Esophagus squamous epithelium (tissue), 5 donors: ENCODE results near the gene PARP6. TPM values are rescaled to one million over a fixed set of nuclear protein-coding genes. Genes with fewer than 3 reads are reported as not detected.

Source experiments
- DNase-seq: peaks from one replicate; lab custom pipeline; 2025; lab: John Stamatoyannopoulos, UW
- H3K27ac ChIP-seq, 4 donors: fragments of 200-600 bp; sonication (generic); one replicate each; pipeline ENCODE4 v1.5.1; 2016 to 2019; ENCODE audit warnings: mild to moderate bottlenecking in 1 of 4
- H3K27me3 ChIP-seq, 4 donors: fragments of 200-600 bp; sonication (generic); 1 replicate in 3 of 4; 2 replicates in 1 of 4; pipeline versions ENCODE4 v1.5.1 to v1.6.0; 2017 to 2021; ENCODE audit warnings: antibody characterized with exemption in 1 of 4
- H3K36me3 ChIP-seq, 3 donors: fragments of 200-600 bp; sonication (generic); one replicate each; pipeline ENCODE4 v1.5.1; 2016 to 2019
- H3K4me1 ChIP-seq, 3 donors: fragments of 200-600 bp; sonication (generic); one replicate each; pipeline ENCODE4 v1.5.1; 2017 to 2019
- H3K4me3 ChIP-seq, 4 donors: fragments of 200-600 bp; sonication (generic); 1 replicate in 3 of 4; 2 replicates in 1 of 4; pipeline ENCODE4 v1.5.1; 2016 to 2019; ENCODE audit warnings: mild to moderate bottlenecking in 2 of 4, moderate library complexity in 1 of 4
- H3K9me3 ChIP-seq, 3 donors: fragments of 200-600 bp; sonication (generic); one replicate each; pipeline ENCODE4 v1.5.1; 2016 to 2019
- CTCF ChIP-seq, 6 experiments: fragments of 450-650 bp in 4 of 6; fragments of 200-600 bp in 2 of 6; sonication (generic) in 2 of 6; IDR thresholded peaks; one replicate each; pipeline ENCODE4 v1.5.1; 2016 to 2019; ENCODE audit warnings: antibody characterized with exemption in 6 of 6, mild to moderate bottlenecking in 4 of 6, moderate library complexity in 4 of 6
- POLR2A ChIP-seq, 4 donors: fragments of 450-650 bp; IDR thresholded peaks; one replicate each; pipeline ENCODE4 v1.6.1; 2017; ENCODE audit warnings: antibody characterized with exemption in 4 of 4, mild to moderate bottlenecking in 4 of 4, moderate library complexity in 3 of 4
- WGBS, 2 donors: methylation state at CpG; one replicate each; pipeline ENCODE4 v1.1.5; 2018; 5-methylcytosine and 5-hydroxymethylcytosine counted together
- intact Hi-C: fragments of 100-400 bp; cut with DNase I; formaldehyde crosslinking; loops from one replicate; pipeline ENCODE4 v1.15.0; 2022
- total RNA-seq, 4 donors: library from RNA; depleted of rRNA; stranded (reverse); fragments of >200 nt; gene quantifications; one replicate each; pipeline ENCODE4 v1.1.0, GENCODE V29; 2016
- donor health status: DM: yes; HTN: yes; CAD: no.

The PARP6 gene
- total RNA-seq, 4 donors from 2014 or later, result 12.2 to 62.2 (median 31.6) TPM

GRCh38 chr15:72315706-72316370 is 43.5 kb upstream of the PARP6 start:
- Histone ChIP-seq H3K27me3 (peaks cover 0 to 12% (median 0%) of the 10 kb centered on the region in 4 donors), H3K9me3 (no peaks in the 10 kb centered on the region), H3K36me3 (no peaks in the 10 kb centered on the region), H3K27ac (no peak overlapping the region), H3K4me3 (no peak overlapping the region), H3K4me1 (peaks cover 4 to 16% (median 13%) of the 10 kb centered on the region in 3 donors)
- TF ChIP-seq CTCF (IDR thresholded peaks at IDR 0.05), result no peak
- TF ChIP-seq POLR2A (IDR thresholded peaks at IDR 0.05), result no peak
- DNase-seq, result no peak
- intact Hi-C loops, result loop anchor here (10.0 kb wide), 1 partner anchor 279 kb away; no protein-coding TSS in a partner anchor
- WGBS, 2 donors, result 61 to 73% methylated on average over 4 to 6 of the region's 6 CpGs

- no peak for DNase-seq
- TF ChIP-seq POLR2A (IDR thresholded peaks at IDR 0.05) (no peak), CTCF (IDR thresholded peaks at IDR 0.05) (no peak)
- Histone ChIP-seq H3K4me1 (no peaks in the 10 kb centered on the region), H3K27ac (no peak overlapping the region), H3K27me3 (no peaks in the 10 kb centered on the region), H3K9me3 (no peaks in the 10 kb centered on the region), H3K4me3 (no peak overlapping the region), H3K36me3 (no peaks in the 10 kb centered on the region)
- intact Hi-C loops, result loop anchor here (10.0 kb wide), 1 partner anchor 281 kb away; no protein-coding TSS in a partner anchor
- 70 to 80% methylated on average over 1 to 2 of the region's 2 CpGs for WGBS, 2 donors
Measured at GRCh38 chr15:72313881-72314280, 41.5 kb upstream of the PARP6 start.

GRCh38 chr15:72313448-72313840 is 41.1 kb upstream of the PARP6 start:
- H3K4me3 ChIP-seq, result no peak overlapping the region
- no peak for DNase-seq
- no peaks in the 10 kb centered on the region for H3K36me3 ChIP-seq
- no peak for TF ChIP-seq POLR2A (IDR thresholded peaks at IDR 0.05)
- no peak for TF ChIP-seq CTCF (IDR thresholded peaks at IDR 0.05)
- no peak overlapping the region for H3K27ac ChIP-seq
- 57 to 72% methylated on average over 2 of the region's 2 CpGs for WGBS, 2 donors
- H3K4me1 ChIP-seq, result no peaks in the 10 kb centered on the region
- intact Hi-C loops, result loop anchor here (10.0 kb wide), 1 partner anchor 281 kb away; no protein-coding TSS in a partner anchor
- H3K9me3 ChIP-seq, result no peaks in the 10 kb centered on the region
- no peaks in the 10 kb centered on the region for H3K27me3 ChIP-seq

- Histone ChIP-seq H3K36me3 (no peaks in the 10 kb centered on the region), H3K4me3 (no peak overlapping the region), H3K9me3 (no peaks in the 10 kb centered on the region), H3K4me1 (no peaks in the 10 kb centered on the region), H3K27me3 (no peaks in the 10 kb centered on the region), H3K27ac (no peak overlapping the region)
- DNase-seq, result no peak
- WGBS, 2 donors, result 45 to 58% methylated on average over 2 of the region's 2 CpGs
- peak; percentile 46 to 81 (median 69) for TF ChIP-seq CTCF (IDR thresholded peaks at IDR 0.05)
- no peak for TF ChIP-seq POLR2A (IDR thresholded peaks at IDR 0.05)
- intact Hi-C loops, result loop anchor here (10.0 kb wide), 1 partner anchor 282 kb away; no protein-coding TSS in a partner anchor
Measured at GRCh38 chr15:72312605-72313447, 40.5 kb upstream of the PARP6 start.

GRCh38 chr15:72307026-72307425 is 34.7 kb upstream of the PARP6 start:
- no peaks in the 10 kb centered on the region for H3K9me3 ChIP-seq
- no peaks in the 10 kb centered on the region for H3K27me3 ChIP-seq
- DNase-seq, result no peak
- WGBS, 2 donors, result 68 to 71% methylated on average over 2 to 3 of the region's 5 CpGs
- H3K36me3 ChIP-seq, result no peaks in the 10 kb centered on the region
- no peak overlapping the region for H3K27ac ChIP-seq
- H3K4me3 ChIP-seq, result no peak overlapping the region
- intact Hi-C loops, result no loop called here
- H3K4me1 ChIP-seq, result no peaks in the 10 kb centered on the region
- TF ChIP-seq POLR2A (IDR thresholded peaks at IDR 0.05), result no peak
- TF ChIP-seq CTCF (IDR thresholded peaks at IDR 0.05), result no peak
